ENCODE measurements around the gene RGS21.
A peak's percentile ranks its signal among the peaks of the same experiment; 100 is the strongest.
"Not testable (repeated sequence)": the region's sequence is repeated elsewhere in the genome, so short reads cannot be mapped to it uniquely, and the experiment has no call there.

RGS21 gene, protein sequence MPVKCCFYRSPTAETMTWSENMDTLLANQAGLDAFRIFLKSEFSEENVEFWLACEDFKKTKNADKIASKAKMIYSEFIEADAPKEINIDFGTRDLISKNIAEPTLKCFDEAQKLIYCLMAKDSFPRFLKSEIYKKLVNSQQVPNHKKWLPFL

DNA sequence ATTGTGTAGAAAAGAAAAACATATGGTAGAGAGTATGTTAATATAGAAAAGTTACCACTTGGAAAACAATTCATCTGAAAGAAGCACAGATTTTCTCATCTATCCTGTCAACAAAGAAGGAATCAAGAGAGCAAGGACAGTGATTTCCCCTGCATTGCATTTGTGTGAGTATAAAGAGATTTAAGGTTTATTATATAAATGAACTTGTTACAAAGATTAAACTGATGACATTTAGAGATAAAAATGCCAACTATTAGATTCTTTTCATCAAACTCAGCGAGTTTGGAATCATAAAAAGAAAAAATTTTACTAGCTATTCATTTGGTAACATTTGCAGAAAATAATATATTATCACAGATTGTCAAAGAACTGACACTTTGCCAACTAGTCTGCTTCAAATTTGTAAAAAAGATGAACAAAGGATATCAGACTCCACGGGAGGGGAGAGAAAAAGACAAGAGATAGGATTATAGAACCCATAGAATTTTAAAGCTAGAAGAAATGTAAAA lies at the start of gene RGS21:
TSS of gene RGS21 (plus strand) at position 51 of the 509 bp plus-strand sequence. CDS start 26,045 bp downstream, outside the sequence.
- DNase-seq: no peak

DNA sequence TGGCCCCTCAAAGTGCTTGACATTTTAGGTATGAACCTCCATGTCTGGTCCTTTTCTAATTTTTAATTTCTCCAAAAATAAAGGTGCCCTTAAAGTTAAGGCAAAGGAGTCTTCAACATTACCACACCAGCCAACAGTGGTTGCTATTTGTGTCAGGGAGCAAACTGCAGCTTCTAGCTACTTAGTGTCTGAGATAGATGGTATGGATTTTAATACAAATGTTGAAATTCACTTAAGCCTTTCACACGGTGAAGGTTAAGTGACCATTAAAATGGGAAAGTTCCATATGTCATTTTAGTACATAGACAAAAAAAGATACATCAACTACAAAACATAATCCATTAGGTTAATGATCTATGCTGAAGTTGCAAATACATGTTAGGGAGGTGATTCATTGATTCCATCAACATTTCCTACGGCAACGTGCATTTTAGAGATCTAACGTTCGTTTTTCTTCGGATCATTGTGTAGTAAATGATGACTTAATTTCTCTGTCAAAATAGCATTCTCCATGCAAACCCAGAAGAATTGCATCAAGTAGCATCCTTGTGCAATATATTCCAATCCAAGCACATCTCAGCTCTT lies 48.2 kb upstream of the RGS21 start:
- DNase-seq: no peak

DNA sequence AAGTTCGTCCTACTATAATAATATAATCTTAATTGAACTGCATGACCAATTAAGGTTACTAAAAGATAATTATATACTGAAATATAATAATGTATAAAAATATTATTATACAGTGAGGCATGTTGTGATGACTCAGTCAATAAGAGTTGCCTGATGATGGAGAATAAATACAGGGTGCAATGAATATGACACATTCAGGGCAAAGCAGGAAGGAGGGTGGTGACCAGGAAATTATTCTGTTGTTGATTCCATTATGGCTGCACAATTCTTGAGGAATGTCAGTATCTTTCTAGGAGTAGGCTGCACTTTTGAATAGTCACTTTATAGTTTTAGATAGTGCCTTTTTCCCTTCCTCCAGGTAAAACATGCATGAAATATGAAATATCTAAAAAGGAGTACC lies 46.4 kb upstream of the RGS21 start:
- DNase-seq: no peak

DNA sequence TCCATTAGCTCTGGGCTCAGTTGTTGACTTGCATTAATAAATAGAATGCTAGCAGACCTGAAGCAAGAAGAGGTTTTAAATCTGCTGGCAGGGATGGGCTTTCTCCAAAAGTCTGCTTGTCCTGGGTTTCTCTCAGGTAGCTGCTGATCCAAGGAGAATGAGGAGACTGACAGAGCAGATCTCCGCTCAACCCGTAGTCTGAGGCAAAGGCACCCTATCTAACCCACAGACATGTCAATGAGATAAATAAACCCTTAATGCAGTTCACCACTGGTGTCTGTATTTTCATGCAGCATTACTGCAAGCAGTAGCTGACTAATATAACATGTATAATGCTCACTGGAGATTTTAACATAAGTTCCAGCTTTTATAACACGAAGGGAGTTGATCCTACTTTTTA lies 44.1 kb upstream of the RGS21 start:
- DNase-seq: no peak

DNA sequence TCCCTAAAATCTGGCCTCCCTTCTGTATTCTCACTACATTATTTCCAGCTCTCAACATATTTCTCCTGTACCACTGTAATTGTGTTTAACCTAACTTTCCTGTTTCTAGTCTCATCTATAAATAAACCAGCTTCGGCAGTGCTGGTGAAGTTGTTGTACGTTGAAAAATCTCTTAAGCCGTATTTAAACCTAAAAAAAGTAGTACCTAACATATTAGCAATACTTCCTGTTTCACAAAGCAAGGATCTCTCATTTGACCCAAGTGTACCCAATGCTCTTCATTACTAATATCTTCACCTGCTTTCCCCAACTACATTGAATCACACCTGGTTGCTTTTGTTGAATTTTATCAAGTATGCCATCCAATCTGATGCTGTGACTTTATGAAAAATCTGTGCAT lies 42.2 kb upstream of the RGS21 start:
- no peak for DNase-seq

DNA sequence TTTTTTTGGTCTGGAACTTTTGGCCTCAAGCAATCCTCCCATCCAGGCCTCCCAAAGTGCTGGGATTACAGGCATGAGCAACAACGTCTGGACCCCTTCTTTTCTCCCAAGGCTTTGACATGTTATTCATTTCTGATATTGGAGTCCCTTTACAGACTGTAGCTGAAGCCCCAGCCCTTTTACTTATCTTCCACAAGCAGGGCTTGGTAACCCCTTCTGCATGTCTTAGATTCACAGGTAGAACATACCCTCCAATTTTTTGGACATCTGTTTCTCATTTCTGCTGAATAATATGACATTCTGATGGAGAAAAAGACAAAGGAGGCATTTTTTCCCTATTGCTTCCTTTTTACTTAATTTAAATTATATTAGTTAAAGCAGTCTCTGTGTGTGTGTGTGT lies 39.2 kb upstream of the RGS21 start:
- no peak for DNase-seq

DNA sequence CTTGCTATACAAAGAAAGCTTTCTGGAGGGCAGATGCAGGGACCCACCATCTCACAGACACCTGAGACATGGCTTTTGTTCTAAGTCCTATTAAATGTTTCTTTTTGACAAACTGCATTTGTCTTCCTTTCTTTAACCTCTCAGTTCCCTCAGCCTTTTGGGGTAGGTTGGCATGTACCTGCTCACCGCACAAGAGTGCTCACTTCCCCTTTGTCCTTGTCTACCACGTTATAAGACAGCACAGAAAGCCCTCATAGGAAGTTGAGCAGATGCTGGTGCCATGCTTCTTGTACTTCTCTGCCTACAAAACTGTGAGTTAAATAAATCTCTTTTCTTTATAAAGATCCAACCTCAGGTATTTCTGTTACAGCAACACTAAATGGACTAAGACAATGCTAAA lies 31.9 kb upstream of the RGS21 start:
- DNase-seq: no peak

DNA sequence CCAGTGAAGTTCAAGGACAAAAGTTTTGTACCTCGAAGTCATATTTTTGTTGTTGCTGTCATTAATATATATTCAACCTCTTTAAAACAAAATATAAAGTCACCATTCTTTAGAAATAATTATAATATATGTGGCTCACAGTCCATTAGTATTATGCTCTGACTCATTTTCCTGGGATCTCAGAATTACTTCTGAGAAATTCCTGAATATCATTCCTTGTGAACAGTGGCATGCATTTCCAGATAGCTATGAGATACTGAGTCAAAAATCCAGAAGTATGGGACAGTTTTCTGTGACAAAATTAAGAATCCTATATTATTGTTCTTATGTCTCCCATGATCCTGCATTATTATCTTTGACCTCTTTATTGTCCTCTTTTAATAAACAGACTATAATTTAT lies 13.8 kb upstream of the RGS21 start:
- DNase-seq: no peak

DNA sequence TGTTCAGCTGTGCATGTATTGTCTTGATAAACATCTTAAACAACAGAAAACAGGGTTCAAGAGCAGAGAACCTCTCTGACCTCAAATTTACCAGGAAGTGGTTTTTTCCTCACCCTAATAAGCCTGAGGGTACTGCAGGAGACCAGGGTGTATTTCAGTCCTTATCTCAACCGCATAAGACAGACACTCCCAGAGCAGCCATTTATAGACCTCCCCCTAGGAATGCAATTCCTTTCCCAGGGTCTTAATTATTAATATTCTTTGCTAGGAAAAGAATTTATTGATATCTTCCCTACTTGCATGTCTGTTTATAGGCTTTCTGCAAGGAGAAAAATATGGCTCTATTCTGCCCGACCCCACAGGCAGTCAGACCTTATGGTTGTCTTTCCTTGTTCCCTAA lies 8.5 kb upstream of the RGS21 start:
- not testable (repeated sequence) for DNase-seq

DNA sequence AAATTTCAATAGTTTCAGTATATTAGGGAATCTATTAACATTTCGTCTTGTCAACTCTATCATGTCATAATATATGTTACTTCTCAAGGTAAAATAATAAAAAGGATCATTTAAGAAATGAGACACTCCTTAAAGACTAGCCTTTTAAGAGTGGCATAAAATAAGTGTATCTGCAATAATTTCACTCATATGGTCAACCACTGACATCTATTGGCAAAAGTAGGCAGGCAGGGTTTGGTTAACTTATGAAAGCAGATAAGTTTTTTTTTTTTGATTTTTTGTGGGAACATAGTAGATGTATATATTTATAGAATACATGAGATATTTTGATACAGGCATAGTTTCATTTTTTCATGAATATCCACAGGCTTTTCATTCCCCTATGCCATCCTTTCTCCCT lies 5.5 kb upstream of the RGS21 start:
- DNase-seq: peak; percentile 51

DNA sequence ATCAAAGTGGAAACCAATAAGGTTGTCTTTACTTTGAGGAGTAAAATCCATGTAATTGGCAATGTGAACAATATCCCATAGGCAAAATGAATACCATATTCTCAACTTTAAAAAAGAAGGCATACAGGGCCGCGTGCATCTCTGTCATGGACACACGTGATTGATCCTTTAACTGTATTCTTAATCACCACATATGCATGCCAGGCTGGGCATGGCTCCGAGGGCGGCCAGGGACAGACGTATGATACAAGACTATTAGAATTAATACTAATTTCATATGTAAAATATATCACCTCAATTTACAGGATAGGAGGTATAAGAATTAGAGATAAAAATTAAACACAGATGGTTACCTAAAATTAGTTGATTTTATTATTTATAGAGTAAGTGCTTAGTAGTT lies 11.2 kb downstream of the RGS21 start:
- no peak for DNase-seq

DNA sequence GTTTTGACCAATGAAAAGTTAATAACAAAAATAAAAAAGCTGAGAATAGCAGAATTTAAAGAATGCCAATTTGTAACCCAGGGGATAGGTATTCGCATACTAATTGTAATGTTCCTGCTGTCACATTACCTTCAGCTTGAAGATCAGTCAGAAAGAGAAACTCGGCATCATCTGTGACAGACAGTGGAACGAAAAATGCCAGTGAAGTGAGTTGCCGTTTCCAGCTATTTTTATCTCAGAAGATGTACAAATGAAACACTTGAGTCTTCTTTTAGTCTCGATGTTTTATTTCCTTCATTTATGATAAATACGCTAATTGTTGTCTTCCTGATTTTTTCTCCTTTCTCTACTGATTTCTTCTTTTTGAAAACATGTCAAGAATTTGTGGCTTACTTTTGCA lies 26.1 kb downstream of the RGS21 start:
- DNase-seq: no peak

DNA sequence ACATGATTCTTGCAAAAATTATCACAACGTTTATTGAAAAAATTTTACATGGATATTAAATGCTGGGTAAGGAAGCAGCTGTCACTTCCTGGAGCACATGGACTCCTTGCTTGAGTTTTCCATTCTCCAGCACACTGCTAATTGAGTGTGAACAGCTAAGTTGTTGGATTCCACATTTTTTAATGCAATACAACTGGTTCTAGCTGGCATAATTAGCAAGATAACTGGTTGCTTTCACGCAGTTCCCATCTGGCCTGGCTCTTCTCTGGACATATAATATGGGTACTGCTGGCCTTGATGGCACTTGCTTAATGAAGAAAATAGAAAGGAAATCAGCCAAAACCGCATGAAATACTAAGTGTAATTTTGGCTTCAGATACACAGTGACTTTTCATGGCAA lies 26.6 kb downstream of the RGS21 start:
- peak; percentile 90 for DNase-seq

DNA sequence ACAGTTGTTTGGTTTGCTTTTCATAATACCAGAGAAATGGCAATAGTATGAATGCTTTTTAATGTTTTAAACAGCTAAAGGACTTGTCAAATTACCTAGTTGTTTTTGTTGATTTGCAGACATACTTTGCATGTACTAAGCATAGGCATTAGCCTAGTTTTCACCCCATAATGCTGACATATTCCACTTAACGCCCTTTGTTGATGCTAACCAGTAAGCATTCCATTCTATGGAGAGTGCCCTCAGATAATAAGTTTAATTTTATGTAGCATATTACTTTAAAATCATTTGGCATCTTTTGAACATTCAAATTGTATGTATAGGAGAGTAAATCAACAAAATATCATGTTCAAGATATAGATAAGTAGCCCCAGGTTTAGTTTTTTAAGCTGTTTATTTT lies 32.5 kb downstream of the RGS21 start:
- DNase-seq: no peak

DNA sequence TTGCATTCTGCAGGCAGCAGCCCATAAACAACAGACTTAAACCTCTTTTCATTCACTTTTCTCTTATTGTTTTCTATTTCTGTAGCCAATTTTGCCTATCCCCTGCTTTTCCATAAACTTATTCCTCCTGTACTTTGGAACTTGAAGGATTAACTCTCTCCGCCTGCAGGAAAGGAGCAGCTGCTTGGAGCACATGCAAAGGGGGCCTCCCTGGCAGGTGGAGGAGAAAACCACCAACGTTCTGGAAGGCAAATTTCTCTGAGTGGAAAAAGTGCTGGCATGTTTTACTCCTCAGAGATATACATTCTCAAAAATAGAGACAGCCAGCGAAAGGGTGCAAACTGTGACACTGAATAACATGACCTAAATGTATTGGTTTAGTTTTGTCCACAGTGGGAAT lies 33.6 kb downstream of the RGS21 start:
- DNase-seq: no peak

DNA sequence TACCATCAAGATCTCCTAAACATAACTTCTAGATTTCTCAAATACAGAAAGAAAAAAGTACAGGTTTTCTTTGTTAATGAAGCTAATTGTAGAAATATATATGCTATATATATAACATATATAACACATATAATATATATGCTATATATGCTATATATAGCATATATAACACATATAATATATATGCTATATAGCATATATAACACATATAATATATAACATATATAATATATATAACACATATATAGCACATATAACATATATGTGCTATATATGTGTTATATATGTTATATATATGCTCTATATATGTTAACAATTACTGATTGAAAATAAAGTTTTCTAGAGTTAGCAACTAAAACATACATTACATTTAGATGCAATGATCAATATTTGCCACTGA lies 34.8 kb downstream of the RGS21 start:
- no peak for DNase-seq

DNA sequence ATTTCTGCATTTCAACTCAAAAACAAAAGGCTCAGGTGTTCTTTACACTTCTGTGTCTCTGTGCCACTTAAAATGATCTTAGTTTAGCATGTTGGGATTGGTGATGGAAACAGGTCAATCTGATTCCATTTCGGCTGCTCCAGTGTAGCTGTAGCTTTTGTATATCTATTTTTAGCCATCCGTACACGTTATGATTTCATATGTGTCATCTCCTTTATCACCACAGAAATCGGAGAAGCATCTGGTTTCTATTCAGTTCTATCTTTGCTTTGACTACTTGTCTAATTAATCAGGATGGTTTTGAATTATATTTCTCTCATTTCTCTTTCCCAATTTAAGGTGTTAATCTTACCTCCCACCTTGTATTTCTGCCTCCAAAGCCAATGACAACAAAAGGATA lies 41.1 kb downstream of the RGS21 start:
- no peak for DNase-seq

DNA sequence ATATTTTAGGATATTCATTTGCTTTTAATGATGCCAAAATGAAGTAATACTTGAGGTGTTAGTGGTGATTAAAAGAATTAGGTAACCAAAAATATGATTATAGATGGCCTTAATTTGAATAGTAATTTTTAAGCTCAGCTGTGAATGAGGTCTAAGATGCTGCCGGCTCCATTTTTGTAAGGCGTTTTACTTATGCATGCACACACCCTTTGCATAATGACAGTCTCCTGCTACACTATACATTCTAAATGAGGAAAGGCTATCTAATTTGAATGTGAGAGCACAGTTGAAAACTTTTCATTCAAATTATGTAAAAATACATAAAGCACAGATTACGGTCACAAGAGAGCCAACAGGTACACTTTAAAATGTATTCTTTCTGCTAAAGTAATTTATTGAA lies 41.6 kb downstream of the RGS21 start:
- DNase-seq: no peak

DNA sequence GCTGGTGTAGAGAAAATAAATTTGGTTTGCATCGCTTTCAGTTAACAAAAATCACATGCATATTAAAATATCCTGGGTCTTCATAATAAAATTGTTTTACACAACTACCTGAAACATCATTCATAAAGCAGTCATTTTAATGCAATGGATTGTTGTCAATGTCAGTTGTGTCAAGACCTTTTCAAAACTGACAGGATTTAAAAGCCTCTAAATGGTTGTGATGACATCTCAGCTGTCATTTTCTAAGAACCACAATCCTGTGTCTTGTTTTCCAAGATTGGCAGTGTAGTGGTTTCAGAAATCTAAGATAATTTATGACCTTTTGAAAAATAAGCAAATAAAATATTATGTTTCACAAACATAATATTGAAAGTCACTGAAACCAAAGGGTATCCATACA lies 42.0 kb downstream of the RGS21 start:
- DNase-seq: no peak

DNA sequence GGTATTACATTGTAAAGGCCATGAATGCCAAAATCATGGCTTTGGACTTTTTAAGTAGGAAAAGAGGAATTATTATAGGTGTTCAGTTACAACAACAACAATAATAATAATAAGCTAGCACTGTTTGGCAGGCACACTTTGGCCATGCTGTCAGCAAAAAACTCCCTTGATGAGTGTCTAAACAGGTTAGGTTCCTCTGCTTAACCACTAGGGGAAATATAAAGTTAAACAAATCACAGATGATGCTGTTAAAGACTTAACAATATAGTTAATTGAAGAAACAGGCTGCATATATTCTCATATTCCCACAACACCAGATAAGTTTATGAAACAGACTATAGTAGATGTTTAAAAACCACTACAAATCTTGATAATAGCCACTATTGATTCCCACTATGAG lies 46.4 kb downstream of the RGS21 start:
- DNase-seq: no peak

DNA sequence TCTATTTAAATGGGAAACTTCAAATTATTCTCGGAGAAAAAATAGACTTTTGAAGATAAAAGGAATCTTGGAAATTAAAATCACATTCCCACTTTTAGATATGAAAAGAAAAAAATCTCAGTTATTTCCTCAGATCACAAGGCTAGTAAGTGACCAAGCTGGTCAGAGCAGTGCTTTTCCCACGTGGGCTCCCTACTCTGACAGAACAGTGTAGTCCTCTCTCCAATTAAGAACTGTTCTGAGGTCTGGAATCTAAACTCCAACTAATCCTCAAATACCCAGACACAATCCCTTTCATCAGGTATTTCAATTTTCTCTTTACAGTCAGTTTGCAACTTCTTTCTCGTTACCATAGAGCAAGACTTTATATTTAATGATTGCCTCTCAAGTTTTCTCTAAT lies 50.6 kb downstream of the RGS21 start:
- DNase-seq: no peak

DNA sequence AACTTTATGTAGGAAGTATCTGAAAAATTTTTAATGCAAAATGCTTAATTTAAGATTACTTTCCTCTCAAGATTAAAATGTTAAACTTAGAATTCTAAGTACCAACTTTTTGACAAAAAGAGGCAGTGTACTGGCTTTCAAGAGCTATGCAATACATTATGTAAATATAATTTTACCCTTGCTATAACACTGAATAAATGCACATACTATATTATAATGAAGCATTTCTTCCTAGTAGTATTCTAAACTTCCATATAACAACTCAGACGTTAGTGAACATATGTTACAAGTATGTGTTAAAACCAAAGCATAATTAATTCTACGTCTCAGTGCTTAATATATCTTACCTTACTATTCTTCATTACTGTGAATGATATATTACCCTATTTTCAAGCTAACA lies 58.5 kb downstream of the RGS21 start:
- DNase-seq: no peak

DNA sequence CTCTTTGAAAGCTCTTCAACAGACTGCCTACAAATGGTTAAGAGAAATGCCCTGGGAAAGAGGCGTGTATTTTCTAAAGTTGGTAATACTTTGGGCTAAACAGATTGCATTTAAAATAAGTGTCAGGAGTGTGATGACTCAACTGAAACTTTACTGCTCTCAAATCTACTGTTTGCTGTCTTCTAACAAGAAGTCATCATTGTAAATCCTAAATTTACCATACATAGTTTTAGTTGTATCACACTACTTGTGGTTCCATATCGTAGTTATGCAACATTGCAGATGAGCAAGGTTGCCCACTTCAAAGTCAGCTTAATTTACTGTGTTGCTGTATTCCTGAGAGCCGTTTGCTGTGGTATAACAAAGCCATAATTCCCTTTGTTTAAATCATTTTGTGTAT lies 59.6 kb downstream of the RGS21 start:
- DNase-seq: no peak

DNA sequence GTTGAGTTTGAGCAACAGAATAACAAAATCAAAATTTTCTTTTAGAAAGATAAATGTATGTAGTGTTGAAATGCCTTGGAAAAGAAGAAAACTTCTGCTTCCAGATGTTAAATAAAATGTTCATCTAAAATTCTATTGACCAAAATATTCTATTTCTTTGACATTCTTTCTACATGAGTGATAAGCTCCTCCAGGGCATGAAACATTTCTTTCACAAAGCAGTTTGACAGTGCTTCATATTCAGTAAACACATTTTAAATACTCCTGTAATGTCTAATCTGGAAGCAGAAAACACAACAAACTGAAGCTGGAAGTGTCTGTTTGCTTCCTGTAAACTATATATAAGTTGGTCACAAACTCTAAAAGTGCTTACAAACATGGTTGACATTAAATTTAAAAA lies 61.5 kb downstream of the RGS21 start:
- DNase-seq: no peak

DNA sequence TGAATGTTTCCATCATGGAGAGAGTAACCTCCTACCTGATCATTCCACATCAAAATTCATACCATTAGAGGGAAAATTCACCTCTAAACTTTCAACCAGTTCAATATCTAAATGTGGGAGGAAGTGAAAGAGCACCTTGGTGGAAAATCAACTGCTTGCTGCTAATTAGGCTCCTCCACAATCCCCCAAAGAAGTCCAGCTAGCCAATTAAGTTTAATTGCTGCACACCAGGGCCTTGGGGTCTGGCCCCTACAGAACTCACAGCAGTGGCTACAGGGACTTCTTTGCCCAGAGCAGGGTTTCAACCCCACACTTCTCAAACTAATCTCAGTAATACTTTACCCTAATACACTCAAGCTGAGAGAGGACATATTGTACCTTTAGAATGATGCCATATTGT lies 62.1 kb downstream of the RGS21 start:
- DNase-seq: no peak

All from NCI-H446 treated with DMSO at 0.1 percent for 48 hours (cell line).